HEK293T (cell line): ENCODE measurements around the gene ACMSD.

Experiments used
- BHLHE40 ChIP-seq: fragments of 450-650 bp; IDR thresholded peaks from 2 replicates; pipeline ENCODE4 v1.6.1; 2016; ENCODE audit warnings: mild to moderate bottlenecking, moderate library complexity, borderline replicate concordance
- ELF4 ChIP-seq: fragments of 450-650 bp; IDR thresholded peaks from 2 replicates; pipeline ENCODE4 v1.6.1; 2017; ENCODE audit warnings: antibody characterized with exemption
- FOXA1 ChIP-seq: fragments of 450-650 bp; IDR thresholded peaks from 2 replicates; pipeline ENCODE4 v1.6.1; 2016; ENCODE audit warnings: mild to moderate bottlenecking
- FOXK2 ChIP-seq: fragments of 450-650 bp; IDR thresholded peaks from 2 replicates; pipeline ENCODE4 v1.6.1; 2016; ENCODE audit warnings: mild to moderate bottlenecking
- FOXM1 ChIP-seq: fragments of 450-650 bp; IDR thresholded peaks from 2 replicates; pipeline ENCODE4 v1.6.1; 2017; ENCODE audit warnings: mild to moderate bottlenecking, borderline replicate concordance
- HDGF ChIP-seq: fragments of 450-650 bp; IDR thresholded peaks from 2 replicates; pipeline ENCODE4 v1.6.1; 2017; ENCODE audit warnings: antibody characterized with exemption, borderline replicate concordance
- L3MBTL2 ChIP-seq: fragments of 450-650 bp; conservative IDR thresholded peaks from 2 replicates; pipeline ENCODE4 v1.6.1; 2016; ENCODE audit warnings: mild to moderate bottlenecking
- LEF1 ChIP-seq: fragments of 450-650 bp; IDR thresholded peaks from 2 replicates; pipeline ENCODE4 v1.6.1; 2017; ENCODE audit warnings: mild to moderate bottlenecking, borderline replicate concordance
- NFRKB ChIP-seq: fragments of 450-650 bp; IDR thresholded peaks from 2 replicates; pipeline ENCODE4 v1.6.1; 2016; ENCODE audit warnings: mild to moderate bottlenecking, moderate library complexity
- SP1 ChIP-seq: fragments of 450-650 bp; IDR thresholded peaks from 2 replicates; pipeline ENCODE4 v1.6.1; 2017
- SUZ12 ChIP-seq: fragments of 450-650 bp; IDR thresholded peaks from 2 replicates; pipeline ENCODE4 v1.6.1; 2016; ENCODE audit warnings: mild to moderate bottlenecking
- TARDBP ChIP-seq: fragments of 450-650 bp; IDR thresholded peaks from 2 replicates; pipeline ENCODE4 v1.6.1; 2016
- ZNF384 ChIP-seq: fragments of 450-650 bp; IDR thresholded peaks from 2 replicates; pipeline ENCODE4 v1.6.1; 2016

GRCh38 chr2:134926231-134926931, 88.0 kb downstream of the ACMSD start:
- no peak for TF ChIP-seq FOXA1
- no peak for TF ChIP-seq SP1
- TF ChIP-seq FOXK2, result no peak
- no peak for TF ChIP-seq FOXM1
- no peak for TF ChIP-seq TARDBP
- no peak for TF ChIP-seq ZNF384
- no peak for TF ChIP-seq BHLHE40
- TF ChIP-seq SUZ12, result no peak
- TF ChIP-seq L3MBTL2, result no peak
- TF ChIP-seq ELF4, result no peak
- no peak for TF ChIP-seq LEF1
- TF ChIP-seq HDGF, result no peak
- no peak for TF ChIP-seq NFRKB
